Mesodermal cell (in vitro differentiated cells): ENCODE measurements around the gene ZMAT3.
"Not testable (repeated sequence)": the region's sequence is repeated elsewhere in the genome, so short reads cannot be mapped to it uniquely, and the experiment has no call there.

ENCODE experiments used
- H3K27ac ChIP-seq: 2 replicates; pipeline ENCODE4 v1.7.0; 2013; ENCODE audit warnings: mild to moderate bottlenecking, low read depth, low read length, moderate library complexity; ENCODE audit not compliant: severe bottlenecking
- H3K36me3 ChIP-seq: 2 replicates; pipeline ENCODE4 v1.7.1; 2013; ENCODE audit warnings: mild to moderate bottlenecking, low read length, moderate library complexity; ENCODE audit not compliant: control insufficient read depth, insufficient read depth
- H3K4me1 ChIP-seq: one replicate; pipeline ENCODE4 v1.7.1; 2013; ENCODE audit warnings: mild to moderate bottlenecking, low read length; ENCODE audit not compliant: insufficient read depth, control insufficient read depth, poor library complexity, severe bottlenecking
- H3K4me3 ChIP-seq: 2 replicates; pipeline ENCODE4 v1.7.0; 2013; ENCODE audit warnings: low read length, control low read depth, mild to moderate bottlenecking; ENCODE audit not compliant: insufficient read depth, poor library complexity, severe bottlenecking; ENCODE audit errors: extremely low read depth
- H3K9me3 ChIP-seq: 2 replicates; pipeline ENCODE4 v1.7.1; 2013; ENCODE audit warnings: mild to moderate bottlenecking, low read length, moderate library complexity; ENCODE audit not compliant: control insufficient read depth
- whole genome bisulfite sequencing, 2 experiments: methylation state at CpG; one replicate each; pipeline ENCODE4 v1.1.5; 2013; ENCODE audit warnings: missing lambda C conversion rate in 2 of 2; ENCODE audit not compliant: insufficient coverage in 2 of 2; 5-methylcytosine and 5-hydroxymethylcytosine counted together

The ZMAT3 gene

GRCh38 chr3:179037351-179037750 lies 34.3 kb downstream of the ZMAT3 start:
- H3K27ac ChIP-seq: no peak overlapping the region
- peaks cover 35% of the 10 kb centered on the region for H3K36me3 ChIP-seq
- H3K4me1 ChIP-seq: peaks cover 38% of the 10 kb centered on the region
- 80 to 89% methylated on average over 8 to 9 of the region's 10 CpGs for WGBS, 2 experiments
- H3K9me3 ChIP-seq: no peaks in the 10 kb centered on the region
- H3K4me3 ChIP-seq: no peak overlapping the region

GRCh38 chr3:179036626-179037300 lies 34.8 kb downstream of the ZMAT3 start:
- no peak overlapping the region for H3K27ac ChIP-seq
- 96 to 97% methylated on average over 7 to 10 of the region's 10 CpGs for WGBS, 2 experiments
- H3K4me1 ChIP-seq: peaks cover 38% of the 10 kb centered on the region
- peaks cover 35% of the 10 kb centered on the region for H3K36me3 ChIP-seq
- H3K9me3 ChIP-seq: no peaks in the 10 kb centered on the region
- no peak overlapping the region for H3K4me3 ChIP-seq

DNA sequence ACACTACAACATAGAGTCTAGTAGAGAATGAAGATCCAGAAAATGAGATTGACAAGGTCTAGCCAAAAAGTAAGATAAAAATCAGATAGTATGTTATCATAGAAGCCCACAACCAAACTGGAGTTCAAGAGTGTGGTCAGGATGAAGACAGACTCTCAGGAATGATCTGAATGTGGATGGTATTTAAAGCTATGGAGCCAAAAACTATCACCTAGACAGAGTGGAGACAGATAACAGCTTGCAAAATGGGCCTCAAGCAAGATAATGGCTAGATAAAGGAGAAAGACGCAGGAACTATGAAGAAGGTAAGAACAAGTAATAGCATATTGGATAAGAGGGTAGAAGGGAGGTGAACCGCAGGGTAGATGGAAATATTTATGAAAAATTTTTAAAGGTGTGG lies 35.4 kb downstream of the ZMAT3 start:
- peaks cover 38% of the 10 kb centered on the region for H3K4me1 ChIP-seq
- H3K36me3 ChIP-seq: peaks cover 35% of the 10 kb centered on the region
- no peaks in the 10 kb centered on the region for H3K9me3 ChIP-seq
- no peak overlapping the region for H3K27ac ChIP-seq
- no peak overlapping the region for H3K4me3 ChIP-seq
- 93 to 95% methylated on average over 2 of the region's 2 CpGs for WGBS, 2 experiments

DNA sequence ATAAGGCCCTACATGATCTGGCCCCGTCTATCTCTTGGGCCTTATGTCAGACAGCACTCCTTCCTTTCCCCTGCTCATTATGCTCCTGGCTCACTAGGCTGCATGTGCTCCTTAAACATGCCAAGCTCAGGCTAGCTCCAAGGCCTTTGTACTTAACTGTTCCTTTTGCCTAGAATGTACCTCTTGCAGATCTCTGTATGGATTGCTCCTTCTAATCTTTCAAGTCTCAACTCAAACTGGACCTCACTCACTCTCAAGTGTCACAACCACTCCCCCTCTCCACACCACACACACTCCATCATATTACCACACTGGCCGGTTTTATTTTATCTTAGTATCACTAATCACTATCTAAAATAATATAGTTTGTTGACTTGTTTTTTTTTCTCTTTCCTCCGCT lies 36.4 kb downstream of the ZMAT3 start:
- Histone ChIP-seq H3K4me1 (peaks cover 38% of the 10 kb centered on the region), H3K36me3 (peaks cover 42% of the 10 kb centered on the region), H3K27ac (no peak overlapping the region), H3K9me3 (no peaks in the 10 kb centered on the region), H3K4me3 (no peak overlapping the region)
- 92 to 100% methylated on average over 1 of the region's 3 CpGs for WGBS, 2 experiments

- no CpG with 5 or more reads among the region's 5 CpGs for WGBS, 2 experiments
- not testable (repeated sequence) for H3K9me3 ChIP-seq, H3K4me3 ChIP-seq, H3K27ac ChIP-seq
- peaks cover 41% of the 10 kb centered on the region for H3K4me1 ChIP-seq
- H3K36me3 ChIP-seq: peaks cover 36% of the 10 kb centered on the region
Observed at GRCh38 chr3:179033304-179033657, 38.3 kb downstream of the ZMAT3 start.

DNA sequence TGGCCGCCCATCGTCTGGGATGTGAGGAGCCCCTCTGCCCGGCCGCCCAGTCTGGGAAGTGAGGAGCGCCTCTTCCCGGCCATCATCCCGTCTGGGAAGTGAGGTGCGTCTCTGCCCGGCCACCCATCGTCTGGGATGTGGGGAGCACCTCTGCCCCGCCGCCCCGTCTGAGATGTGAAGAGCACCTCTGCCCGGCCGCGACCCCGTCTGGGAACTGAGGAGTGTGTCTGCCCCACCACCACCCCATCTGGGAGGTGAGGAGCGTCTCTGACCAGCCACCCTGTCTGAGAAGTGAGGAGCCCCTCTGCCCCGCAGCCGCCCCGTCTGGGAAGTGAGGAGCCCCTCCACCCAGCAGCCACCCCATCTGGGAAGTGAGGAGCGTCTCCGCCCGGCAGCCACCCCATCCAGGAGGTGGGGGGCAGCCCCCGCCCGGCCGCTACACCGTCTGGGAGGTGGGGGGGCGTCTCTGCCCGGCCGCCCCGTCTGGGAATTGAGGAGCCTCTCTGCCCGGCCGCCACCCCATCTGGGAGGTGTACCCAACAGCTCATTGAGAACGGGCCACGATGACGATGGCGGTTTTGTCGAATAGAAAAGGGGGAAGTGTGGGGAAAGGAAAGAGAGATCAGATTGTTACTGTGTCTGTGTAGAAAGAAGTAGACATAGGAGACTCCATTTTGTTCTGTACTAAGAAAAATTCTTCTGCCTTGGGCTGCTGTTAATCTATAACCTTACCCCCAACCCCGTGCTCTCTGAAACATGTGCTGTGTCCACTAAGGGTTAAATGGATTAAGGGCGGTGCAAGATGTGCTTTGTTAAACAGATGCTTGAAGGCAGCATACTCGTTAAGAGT lies 38.9 kb downstream of the ZMAT3 start:
- WGBS, 2 experiments: 94 to 97% methylated on average over 21 to 26 of the region's 42 CpGs
- peaks cover 34% of the 10 kb centered on the region for H3K36me3 ChIP-seq
- H3K27ac ChIP-seq, H3K9me3 ChIP-seq, H3K4me3 ChIP-seq: not testable (repeated sequence)
- peaks cover 46% of the 10 kb centered on the region for H3K4me1 ChIP-seq

GRCh38 chr3:179029096-179029495 lies 42.5 kb downstream of the ZMAT3 start:
- Histone ChIP-seq H3K4me3 (no peak overlapping the region), H3K36me3 (peaks cover 23% of the 10 kb centered on the region), H3K4me1 (peaks cover 31% of the 10 kb centered on the region), H3K9me3 (no peaks in the 10 kb centered on the region), H3K27ac (no peak overlapping the region)
- WGBS, 2 experiments: 92% methylated on average over 2 of the region's 3 CpGs; no CpG with 5 or more reads in 1 of the 2 experiments

DNA sequence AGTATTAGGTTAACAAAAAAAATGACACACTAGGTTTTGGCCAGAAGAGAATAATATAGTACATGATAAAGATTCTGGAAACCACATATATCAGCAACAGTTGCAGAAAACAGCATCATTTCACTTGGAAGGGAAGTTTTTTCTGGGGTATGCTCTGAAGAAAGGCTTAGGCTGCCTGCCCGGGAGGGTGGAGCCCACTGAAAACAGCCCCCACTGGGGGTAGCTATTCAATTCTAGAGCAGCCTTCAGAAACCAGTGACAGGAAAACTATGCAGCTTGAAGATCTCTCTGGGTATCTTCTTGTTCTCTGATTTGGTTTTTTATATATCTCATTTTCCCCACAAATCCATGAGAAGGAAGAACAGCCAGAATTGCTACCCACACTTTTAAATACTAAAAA lies 43.2 kb downstream of the ZMAT3 start:
- Histone ChIP-seq H3K4me3 (no peak overlapping the region), H3K27ac (no peak overlapping the region)
- WGBS, 2 experiments: 88% methylated on average over 1 of the region's 1 CpG

GRCh38 chr3:179027326-179027900 lies 44.2 kb downstream of the ZMAT3 start:
- no peak overlapping the region for H3K4me3 ChIP-seq
- 68 to 75% methylated on average over 3 of the region's 7 CpGs for WGBS, 2 experiments
- peaks cover 27% of the 10 kb centered on the region for H3K4me1 ChIP-seq
- no peaks in the 10 kb centered on the region for H3K9me3 ChIP-seq
- peak overlapping the region; percentile 24 for H3K27ac ChIP-seq
- peaks cover 19% of the 10 kb centered on the region for H3K36me3 ChIP-seq

More for the DNA sequence above, 43.2 kb downstream of the ZMAT3 start:
- H3K36me3 ChIP-seq: peaks cover 19% of the 10 kb centered on the region
- peaks cover 27% of the 10 kb centered on the region for H3K4me1 ChIP-seq
- H3K9me3 ChIP-seq: no peaks in the 10 kb centered on the region

DNA sequence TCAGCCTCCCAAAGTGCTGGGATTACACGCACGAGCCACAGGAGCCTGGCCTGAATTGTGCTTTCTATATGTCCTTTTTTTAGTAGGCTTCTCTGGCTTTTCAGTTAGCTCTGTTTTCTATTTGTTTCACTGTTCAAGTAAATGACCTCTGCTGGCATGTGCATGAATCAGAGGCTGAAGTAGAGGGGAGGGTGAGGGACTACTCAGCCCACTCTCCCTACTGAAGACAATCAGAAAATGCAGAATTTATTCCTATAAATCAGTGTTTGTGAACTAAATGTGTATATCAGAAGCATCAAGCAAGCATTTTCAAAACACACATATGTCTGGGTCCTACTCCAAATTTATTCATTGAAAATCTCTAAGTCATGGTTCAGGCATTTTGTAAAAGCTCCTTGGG lies 45.0 kb downstream of the ZMAT3 start:
- Histone ChIP-seq H3K9me3 (no peaks in the 10 kb centered on the region), H3K27ac (peak overlapping the region; percentile 51), H3K4me3 (no peak overlapping the region), H3K36me3 (peaks cover 21% of the 10 kb centered on the region), H3K4me1 (peaks cover 27% of the 10 kb centered on the region)
- WGBS, 2 experiments: 100% methylated on average over 2 of the region's 2 CpGs; no CpG with 5 or more reads in 1 of the 2 experiments
